Heart left ventricle (tissue), 16 donors: ENCODE measurements around the gene PLEKHA6. TPM values are rescaled to one million over a fixed set of nuclear protein-coding genes. Genes with fewer than 3 reads are reported as not detected.

ENCODE experiments used
- ATAC-seq, 4 donors: fragments of 200-7000 bp; cut with Tn5 transposase; one replicate each; pipeline ENCODE4 v1.9.1; 2020 to 2022; ENCODE audit warnings: moderate library complexity in 4 of 4, mild to moderate bottlenecking in 3 of 4, moderate number of reproducible peaks in 1 of 4
- DNase-seq, 5 donors: peaks; one replicate each; pipeline ENCODE4 v3.0.0-alpha.2; 2020
- H3K27ac ChIP-seq, 12 donors: fragments of 200-600 bp; sonication (generic) in 4 of 12; one replicate each; pipeline versions ENCODE4 v1.5.0 to v1.8.0; 2016 to 2022; ENCODE audit warnings: mild to moderate bottlenecking in 2 of 12
- H3K27me3 ChIP-seq, 9 donors: fragments of 200-600 bp; sonication (generic) in 2 of 9; one replicate each; pipeline versions ENCODE4 v1.5.1 to v1.8.0; 2016 to 2022; ENCODE audit warnings: mild to moderate bottlenecking in 3 of 9
- H3K36me3 ChIP-seq, 9 donors: fragments of 200-600 bp; sonication (generic) in 2 of 9; one replicate each; pipeline versions ENCODE4 v1.5.0 to v1.8.0; 2018 to 2022; ENCODE audit warnings: mild to moderate bottlenecking in 2 of 9
- H3K4me1 ChIP-seq, 12 donors: fragments of 200-600 bp; sonication (generic) in 4 of 12; one replicate each; pipeline versions ENCODE4 v1.5.0 to v1.8.0; 2016 to 2022; ENCODE audit warnings: mild to moderate bottlenecking in 3 of 12
- H3K4me3 ChIP-seq, 12 donors: fragments of 200-600 bp; sonication (generic) in 4 of 12; one replicate each; pipeline versions ENCODE4 v1.5.0 to v1.8.0; 2017 to 2022; ENCODE audit warnings: mild to moderate bottlenecking in 9 of 12, moderate library complexity in 4 of 12
- H3K9me3 ChIP-seq, 12 donors: fragments of 200-600 bp; sonication (generic) in 4 of 12; one replicate each; pipeline versions ENCODE4 v1.5.0 to v1.8.0; 2016 to 2022; ENCODE audit warnings: mild to moderate bottlenecking in 1 of 12
- POLR2A ChIP-seq, 2 donors: fragments of 450-650 bp; IDR thresholded peaks; one replicate each; pipeline ENCODE4 v1.6.1; 2017; ENCODE audit warnings: antibody characterized with exemption in 2 of 2, mild to moderate bottlenecking in 2 of 2, moderate library complexity in 2 of 2
- WGBS, 4 donors: extraction: QIAGEN DNeasy Blood & Tissue Kit in 2 of 4; methylation state at CpG; one replicate each; pipeline versions ENCODE4 v1.1.5 to v1.1.7; 2013 to 2018; 5-methylcytosine and 5-hydroxymethylcytosine counted together
- intact Hi-C, 10 donors: fragments of 100-400 bp; cut with DNase I; formaldehyde crosslinking; loops; one replicate each; pipeline versions ENCODE4 v1.11.1 to v1.14.2; 2022
- polyA plus RNA-seq, 2 donors: library from polyadenylated mRNA; stranded (reverse); fragments of 200-250 nt; gene quantifications; one replicate each; pipeline ENCODE4 v1.2.3, GENCODE V29; 2013
- total RNA-seq, 9 donors: library from RNA; depleted of rRNA in 2 of 9; stranded (reverse); fragments of >200 nt in 2 of 9; fragmentation: NEBNext Ultra II Directional in 3 of 9; extraction: Animal tissue kit (Norgen Biotek cat#: 25700) in 3 of 9; gene quantifications; one replicate each; pipeline versions ENCODE4 v1.1.0 to v1.2.4, GENCODE V29; 2016 to 2023
- TF ChIP-seq, protein P1 (sequence below), 12 donors: fragments of 200-600 bp; sonication (generic) in 4 of 12; IDR thresholded peaks; one replicate each; pipeline versions ENCODE4 v1.5.0 to v1.8.0; 2018 to 2022; ENCODE audit warnings: antibody characterized with exemption in 12 of 12, mild to moderate bottlenecking in 5 of 12
- donor health status: ischemic (EF 13 %, LVEDD 7.1; RV severe dilation, severe dysfunction).
- donor health status: healthy with polysubstance abuse.
- donor health status: DM: no; HTN: yes; CAD: no.
- donor health status: DM: no; HTN: no; CAD: no.
- donor health status: ischemic (EF 25% LVEDD 6.9; RV normal size, moderate dysfunction).
- donor health status: ischemic (EF 25% LVEDD 5.7; RV mildly dilated, moderate dysfunction).
- donor health status: healthy.
- donor health status: DM: yes; HTN: yes; CAD: no.
- donor health status: ischemic (EF 35%, LVEDD 5.7; RV mildly dilated, moderate dysfunction).
- donor health status: nonischemic (EF 11% LVEDD 7.7; RV severe dilation, severe dysfunction).
- donor health status: DM: yes; HTN: yes; CAD: no.
- donor health status: PGD.
- donor health status: ischemic (EF 29% LVEDD 5.4; RV normal size, mild dysfunction).
- donor health status: nonischemic (EF 23%, LVEDD 6.1; RV moderate dilation, normal function).

The PLEKHA6 gene
- total and polyA plus RNA-seq, 11 donors = 5.2 to 33.2 (median 18.9) TPM

GRCh38 chr1:204383163-204383904 lies 23.6 kb upstream of the PLEKHA6 start:
- Histone ChIP-seq H3K9me3 (no peaks in the 10 kb centered on the region), H3K36me3 (no peaks in the 10 kb centered on the region), H3K27me3 (peaks cover 0 to 10% (median 4%) of the 10 kb centered on the region in 9 donors), H3K4me1 (peaks cover 0 to 9% (median 4%) of the 10 kb centered on the region in 12 donors), H3K4me3 (no peak overlapping the region), H3K27ac (no peak overlapping the region)
- WGBS, 4 donors = 72 to 84% (median 82%) methylated on average over 5 of the region's 5 CpGs
- ATAC-seq (no peak), DNase-seq (no peak)
- TF ChIP-seq POLR2A (IDR thresholded peaks at IDR 0.05) = no peak
- TF ChIP-seq, protein P1, sequence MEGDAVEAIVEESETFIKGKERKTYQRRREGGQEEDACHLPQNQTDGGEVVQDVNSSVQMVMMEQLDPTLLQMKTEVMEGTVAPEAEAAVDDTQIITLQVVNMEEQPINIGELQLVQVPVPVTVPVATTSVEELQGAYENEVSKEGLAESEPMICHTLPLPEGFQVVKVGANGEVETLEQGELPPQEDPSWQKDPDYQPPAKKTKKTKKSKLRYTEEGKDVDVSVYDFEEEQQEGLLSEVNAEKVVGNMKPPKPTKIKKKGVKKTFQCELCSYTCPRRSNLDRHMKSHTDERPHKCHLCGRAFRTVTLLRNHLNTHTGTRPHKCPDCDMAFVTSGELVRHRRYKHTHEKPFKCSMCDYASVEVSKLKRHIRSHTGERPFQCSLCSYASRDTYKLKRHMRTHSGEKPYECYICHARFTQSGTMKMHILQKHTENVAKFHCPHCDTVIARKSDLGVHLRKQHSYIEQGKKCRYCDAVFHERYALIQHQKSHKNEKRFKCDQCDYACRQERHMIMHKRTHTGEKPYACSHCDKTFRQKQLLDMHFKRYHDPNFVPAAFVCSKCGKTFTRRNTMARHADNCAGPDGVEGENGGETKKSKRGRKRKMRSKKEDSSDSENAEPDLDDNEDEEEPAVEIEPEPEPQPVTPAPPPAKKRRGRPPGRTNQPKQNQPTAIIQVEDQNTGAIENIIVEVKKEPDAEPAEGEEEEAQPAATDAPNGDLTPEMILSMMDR (IDR thresholded peaks at IDR 0.05) = no peak
- intact Hi-C loops = no loop called here

GRCh38 chr1:204382714-204383083 lies 23.0 kb upstream of the PLEKHA6 start:
- Histone ChIP-seq H3K27me3 (peaks cover 0 to 16% (median 6%) of the 10 kb centered on the region in 9 donors), H3K27ac (no peak overlapping the region), H3K9me3 (no peaks in the 10 kb centered on the region), H3K4me3 (peak overlapping the region in 3 of 12 donors; percentile 16 to 24 (median 18)), H3K36me3 (no peaks in the 10 kb centered on the region), H3K4me1 (peaks cover 0 to 16% (median 9%) of the 10 kb centered on the region in 12 donors)
- TF ChIP-seq, protein P1 (IDR thresholded peaks at IDR 0.05) = no peak
- TF ChIP-seq POLR2A (IDR thresholded peaks at IDR 0.05) = no peak
- no peak for ATAC-seq
- DNase-seq = no peak
- WGBS, 4 donors = 84 to 96% (median 89%) methylated on average over 2 of the region's 2 CpGs
- intact Hi-C loops = no loop called here

GRCh38 chr1:204380293-204380831 lies 20.6 kb upstream of the PLEKHA6 start:
- no peak overlapping the region for H3K27ac ChIP-seq
- ATAC-seq = no peak
- TF ChIP-seq POLR2A (IDR thresholded peaks at IDR 0.05) = no peak
- TF ChIP-seq, protein P1 (IDR thresholded peaks at IDR 0.05) = no peak
- peaks cover 0 to 24% (median 14%) of the 10 kb centered on the region in 12 donors for H3K4me1 ChIP-seq
- DNase-seq = no peak
- H3K4me3 ChIP-seq = no peak overlapping the region
- peaks cover 3 to 36% (median 17%) of the 10 kb centered on the region in 9 donors for H3K27me3 ChIP-seq
- 64 to 76% (median 70%) methylated on average over 8 of the region's 8 CpGs for WGBS, 4 donors
- H3K36me3 ChIP-seq = no peaks in the 10 kb centered on the region
- intact Hi-C loops = no loop called here
- H3K9me3 ChIP-seq = no peaks in the 10 kb centered on the region

DNA sequence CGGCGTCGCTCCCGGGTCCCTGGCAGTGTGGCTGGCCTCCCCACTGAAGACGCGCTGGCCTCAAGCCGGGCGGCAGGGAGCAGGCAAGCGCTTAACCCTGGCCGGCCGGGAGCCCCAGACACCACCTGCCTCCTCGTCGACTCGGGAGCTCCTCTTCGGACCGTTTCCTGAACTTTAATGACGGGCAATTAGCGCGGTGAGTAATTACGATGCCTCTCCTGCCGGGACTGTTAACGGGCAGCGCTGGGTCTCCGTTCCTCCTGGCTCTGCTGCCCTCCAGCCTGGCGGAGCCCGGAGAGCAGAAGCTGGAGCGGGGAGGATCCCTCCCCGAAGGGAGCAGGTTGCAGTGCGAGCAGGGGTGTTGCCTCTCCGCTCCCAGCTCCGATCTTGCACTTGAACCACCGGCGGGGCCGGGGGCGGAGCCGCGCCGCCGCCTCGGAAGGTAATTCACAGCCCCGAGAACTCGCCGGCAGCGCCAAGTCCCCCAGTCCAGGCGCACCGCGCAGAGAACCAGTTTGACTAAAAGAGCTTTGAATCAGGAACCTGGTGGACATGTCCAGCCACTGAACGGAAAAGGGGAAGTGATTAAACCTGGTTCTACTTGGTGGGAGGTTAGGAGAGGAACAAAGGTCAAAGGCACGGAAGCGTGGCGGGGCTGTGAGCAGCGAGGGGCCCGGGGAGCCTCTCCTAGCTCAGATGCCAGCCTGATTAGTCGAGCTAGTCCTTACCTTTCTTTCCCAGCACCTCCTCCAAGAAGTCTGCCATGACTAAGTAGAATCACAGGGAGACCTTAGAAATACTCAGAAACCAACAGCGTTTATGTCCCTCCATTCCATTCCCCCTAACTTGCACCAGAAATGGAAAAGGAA lies 18.3 kb upstream of the PLEKHA6 start:
- Histone ChIP-seq H3K36me3 (no peaks in the 10 kb centered on the region), H3K27ac (no peak overlapping the region), H3K27me3 (peaks cover 3 to 40% (median 17%) of the 10 kb centered on the region in 9 donors), H3K4me1 (peaks cover 0 to 18% (median 11%) of the 10 kb centered on the region in 12 donors), H3K4me3 (peak overlapping the region; percentile 18 to 65 (median 55)), H3K9me3 (no peaks in the 10 kb centered on the region)
- DNase-seq (peak in 1 of 5 donors; percentile 19), ATAC-seq (peak in 3 of 4 donors; percentile 45 to 67 (median 62))
- TF ChIP-seq, protein P1 (IDR thresholded peaks at IDR 0.05) = no peak
- TF ChIP-seq POLR2A (IDR thresholded peaks at IDR 0.05) = no peak
- 3 to 5% (median 4%) methylated on average over 34 to 55 of the region's 55 CpGs for WGBS, 4 donors
- intact Hi-C loops = no loop called here
